PC-9 (cell line): ENCODE measurements around the gene ETV2.
"Not testable (repeated sequence)": the region's sequence is repeated elsewhere in the genome, so short reads cannot be mapped to it uniquely, and the experiment has no call there.

ENCODE experiments used
- EZH2 ChIP-seq: fragments of 200-600 bp; sonication (generic); IDR thresholded peaks from 2 replicates; pipeline ENCODE4 v1.8.0; 2017; ENCODE audit warnings: antibody characterized with exemption, low read depth
- TF ChIP-seq, protein P1 (sequence below): fragments of 200-600 bp; sonication (generic); conservative IDR thresholded peaks from 2 replicates; pipeline ENCODE4 v1.6.1; 2017; ENCODE audit warnings: mixed run types, antibody characterized with exemption, mild to moderate bottlenecking, moderate library complexity

DNA sequence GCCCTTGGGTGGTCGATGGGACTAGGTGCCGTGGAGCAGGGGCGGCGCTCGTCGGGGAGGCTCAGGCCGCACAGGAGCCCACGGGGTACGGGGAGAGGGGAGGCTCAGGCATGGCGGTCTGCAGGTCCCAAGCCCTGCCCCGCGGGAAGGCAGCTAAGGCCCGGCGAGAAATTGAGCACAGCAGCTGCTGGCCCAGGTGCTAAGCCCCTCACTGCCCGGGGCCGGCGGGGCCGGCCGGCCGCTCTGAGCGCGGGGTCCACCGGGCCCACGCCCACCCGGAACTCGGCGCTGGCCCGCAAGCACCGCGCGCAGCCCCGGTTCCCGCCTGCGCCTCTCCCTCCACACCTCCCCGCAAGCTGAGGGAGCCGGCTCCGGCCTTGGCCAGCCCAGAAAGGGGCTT is 49.6 kb downstream of the ETV2 start:
- TF ChIP-seq, protein P1, sequence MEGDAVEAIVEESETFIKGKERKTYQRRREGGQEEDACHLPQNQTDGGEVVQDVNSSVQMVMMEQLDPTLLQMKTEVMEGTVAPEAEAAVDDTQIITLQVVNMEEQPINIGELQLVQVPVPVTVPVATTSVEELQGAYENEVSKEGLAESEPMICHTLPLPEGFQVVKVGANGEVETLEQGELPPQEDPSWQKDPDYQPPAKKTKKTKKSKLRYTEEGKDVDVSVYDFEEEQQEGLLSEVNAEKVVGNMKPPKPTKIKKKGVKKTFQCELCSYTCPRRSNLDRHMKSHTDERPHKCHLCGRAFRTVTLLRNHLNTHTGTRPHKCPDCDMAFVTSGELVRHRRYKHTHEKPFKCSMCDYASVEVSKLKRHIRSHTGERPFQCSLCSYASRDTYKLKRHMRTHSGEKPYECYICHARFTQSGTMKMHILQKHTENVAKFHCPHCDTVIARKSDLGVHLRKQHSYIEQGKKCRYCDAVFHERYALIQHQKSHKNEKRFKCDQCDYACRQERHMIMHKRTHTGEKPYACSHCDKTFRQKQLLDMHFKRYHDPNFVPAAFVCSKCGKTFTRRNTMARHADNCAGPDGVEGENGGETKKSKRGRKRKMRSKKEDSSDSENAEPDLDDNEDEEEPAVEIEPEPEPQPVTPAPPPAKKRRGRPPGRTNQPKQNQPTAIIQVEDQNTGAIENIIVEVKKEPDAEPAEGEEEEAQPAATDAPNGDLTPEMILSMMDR: not testable (repeated sequence)
- not testable (repeated sequence) for TF ChIP-seq EZH2
